ENCODE measurements around the gene FAAP100.

The FAAP100 gene

DNA sequence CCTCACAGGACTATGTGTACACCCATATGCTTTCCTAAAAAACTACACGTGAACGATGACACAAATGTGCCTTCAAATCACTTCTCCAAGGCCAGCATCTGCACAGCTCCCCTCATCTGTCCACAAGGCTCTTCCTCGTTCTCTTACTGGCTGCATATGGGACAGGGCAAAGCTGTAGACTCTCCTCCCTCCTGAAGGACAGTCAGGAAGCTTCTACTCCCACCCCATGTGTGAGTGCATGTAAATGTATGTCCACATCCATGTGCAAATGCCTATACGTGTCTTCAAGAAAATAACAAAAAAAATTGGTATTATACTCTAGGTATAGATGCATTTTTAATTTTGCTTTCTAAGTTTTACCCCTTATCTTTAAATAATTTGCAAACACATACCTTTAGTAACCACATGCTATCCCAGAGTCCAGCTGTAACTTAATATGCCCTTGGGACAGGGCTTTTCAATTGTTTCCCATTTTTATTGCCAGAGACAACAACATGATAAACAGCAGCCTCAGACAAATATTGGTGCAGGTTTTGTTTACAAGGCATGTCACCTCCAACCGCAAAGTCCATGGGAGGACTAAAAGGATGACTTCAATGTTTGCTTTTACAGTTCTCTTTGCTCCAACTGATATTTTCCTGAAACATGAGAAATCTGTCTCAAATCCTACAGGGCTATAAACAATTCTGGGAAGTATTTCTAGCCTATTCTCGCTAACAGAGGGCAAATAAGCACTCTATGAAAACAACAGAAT is 31.6 kb upstream of the FAAP100 start:
- Histone ChIP-seq H3K36me3 (ENCODE audit: control insufficient read depth in 1 of 2, insufficient read depth in 2 of 2, low read length in 2 of 2) (peaks cover 54 to 85% of the 10 kb centered on the region in 2 donors), H3K27ac (ENCODE audit: low read length) (no peak overlapping the region), H3K4me1 (ENCODE audit: control insufficient read depth in 1 of 2, insufficient read depth in 2 of 2, low read length in 2 of 2) (no peaks in the 10 kb centered on the region), H3K27me3 (ENCODE audit: low read depth, low read length) (no peaks in the 10 kb centered on the region), H3K9me3 (ENCODE audit: control insufficient read depth in 1 of 2, low read length in 2 of 2) (no peaks in the 10 kb centered on the region), H3K4me3 (ENCODE audit: low read depth in 1 of 2, low read length in 2 of 2) (no peak overlapping the region)

DNA sequence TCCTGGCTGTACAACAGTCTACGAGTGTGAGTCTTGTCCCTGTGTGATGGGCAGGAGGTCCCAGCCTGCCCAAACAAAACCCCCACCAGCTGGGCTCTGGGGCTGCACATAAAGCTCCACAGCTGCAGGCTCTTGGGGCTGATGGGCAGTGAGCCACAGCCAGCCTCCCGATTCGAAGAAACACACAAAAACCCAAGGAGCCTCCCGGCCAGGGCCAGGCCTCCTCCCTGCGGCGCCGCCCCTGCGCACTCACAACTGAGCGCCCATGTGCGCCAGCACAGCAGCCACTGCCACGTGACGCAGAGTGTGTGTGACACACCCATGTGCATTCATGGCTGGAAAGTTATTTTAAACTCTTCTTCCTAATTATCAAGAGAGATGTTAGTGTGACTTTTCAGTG is 30.6 kb upstream of the FAAP100 start:
- Histone ChIP-seq H3K27me3 (ENCODE audit: low read depth, low read length) (no peaks in the 10 kb centered on the region), H3K9me3 (ENCODE audit: control insufficient read depth in 1 of 2, low read length in 2 of 2) (no peaks in the 10 kb centered on the region), H3K4me1 (ENCODE audit: control insufficient read depth in 1 of 2, insufficient read depth in 2 of 2, low read length in 2 of 2) (no peaks in the 10 kb centered on the region), H3K27ac (ENCODE audit: low read length) (no peak overlapping the region), H3K4me3 (ENCODE audit: low read depth in 1 of 2, low read length in 2 of 2) (no peak overlapping the region), H3K36me3 (ENCODE audit: control insufficient read depth in 1 of 2, insufficient read depth in 2 of 2, low read length in 2 of 2) (peaks cover 44 to 75% of the 10 kb centered on the region in 2 donors)

DNA sequence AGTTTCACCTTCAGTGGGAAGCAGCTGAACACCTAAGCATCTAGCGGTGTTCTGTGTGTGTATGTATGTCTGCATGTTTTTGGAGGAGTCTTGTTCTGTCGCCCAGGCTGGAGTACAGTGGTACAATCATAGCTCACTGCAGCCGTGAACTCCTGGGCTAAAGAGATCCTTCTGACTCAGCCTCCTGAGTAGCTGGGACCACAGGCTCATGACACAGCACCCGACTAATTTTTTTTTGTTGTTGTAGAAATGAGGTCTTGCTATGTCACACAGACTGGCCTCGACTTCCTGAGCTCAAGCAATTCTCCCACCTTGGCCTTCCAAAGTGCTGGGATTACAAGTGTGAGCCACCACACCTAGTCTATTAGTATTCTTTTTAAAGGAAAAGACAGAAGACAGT is 30.2 kb upstream of the FAAP100 start:
- no peaks in the 10 kb centered on the region for H3K9me3 ChIP-seq (ENCODE audit: control insufficient read depth in 1 of 2, low read length in 2 of 2)

DNA sequence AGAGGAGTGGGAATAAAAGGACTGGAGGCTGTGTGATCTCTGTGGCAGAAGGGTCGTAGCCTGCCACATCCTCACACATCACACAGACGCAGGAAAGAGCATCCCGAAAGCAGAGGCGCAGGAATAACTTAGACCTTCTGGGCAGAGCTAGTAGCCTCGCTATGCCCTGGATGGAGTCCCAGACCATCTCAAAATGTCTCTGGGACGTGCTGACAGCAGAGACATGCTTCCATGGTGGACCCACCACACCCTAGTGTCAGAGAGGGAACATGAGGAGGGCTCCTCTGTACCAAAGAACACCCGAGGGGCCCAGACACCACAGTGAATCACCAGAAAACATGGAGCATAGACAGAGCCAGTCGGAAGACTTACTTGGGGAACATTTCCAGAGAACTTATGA is 29.6 kb upstream of the FAAP100 start:
- no peaks in the 10 kb centered on the region for H3K9me3 ChIP-seq (ENCODE audit: control insufficient read depth in 1 of 2, low read length in 2 of 2)
- H3K27me3 ChIP-seq (ENCODE audit: low read depth, low read length) = no peaks in the 10 kb centered on the region
- no peaks in the 10 kb centered on the region for H3K4me1 ChIP-seq (ENCODE audit: control insufficient read depth in 1 of 2, insufficient read depth in 2 of 2, low read length in 2 of 2)
- H3K4me3 ChIP-seq (ENCODE audit: low read depth in 1 of 2, low read length in 2 of 2) = no peak overlapping the region
- peaks cover 43 to 71% of the 10 kb centered on the region in 2 donors for H3K36me3 ChIP-seq (ENCODE audit: control insufficient read depth in 1 of 2, insufficient read depth in 2 of 2, low read length in 2 of 2)
- no peak overlapping the region for H3K27ac ChIP-seq (ENCODE audit: low read length)

More for the DNA sequence above, 30.2 kb upstream of the FAAP100 start:
- no peaks in the 10 kb centered on the region for H3K27me3 ChIP-seq (ENCODE audit: low read depth, low read length)
- H3K27ac ChIP-seq (ENCODE audit: low read length) = no peak overlapping the region
- no peak overlapping the region for H3K4me3 ChIP-seq (ENCODE audit: low read depth in 1 of 2, low read length in 2 of 2)
- peaks cover 44 to 74% of the 10 kb centered on the region in 2 donors for H3K36me3 ChIP-seq (ENCODE audit: control insufficient read depth in 1 of 2, insufficient read depth in 2 of 2, low read length in 2 of 2)
- H3K4me1 ChIP-seq (ENCODE audit: control insufficient read depth in 1 of 2, insufficient read depth in 2 of 2, low read length in 2 of 2) = no peaks in the 10 kb centered on the region

DNA sequence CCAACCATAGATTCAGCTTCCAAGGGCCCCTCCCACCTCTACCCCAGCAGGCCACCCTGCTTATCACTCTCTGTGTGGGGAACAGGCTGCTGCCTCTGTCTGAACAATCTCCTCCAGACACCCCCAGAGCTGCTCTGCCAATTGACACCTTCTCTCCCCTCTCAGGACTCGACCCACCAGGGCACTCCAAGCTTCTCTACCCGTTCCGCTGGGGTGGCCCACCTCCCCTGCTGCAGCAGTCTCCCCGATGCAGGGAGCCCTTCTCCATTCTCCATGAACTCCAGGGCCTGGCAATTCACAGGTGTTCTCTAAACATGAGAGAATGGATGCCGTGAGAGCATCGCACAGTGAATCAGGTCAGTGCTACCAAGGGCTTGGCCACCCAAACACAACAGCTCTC is 28.3 kb upstream of the FAAP100 start:
- peaks cover 36 to 68% of the 10 kb centered on the region in 2 donors for H3K36me3 ChIP-seq (ENCODE audit: control insufficient read depth in 1 of 2, insufficient read depth in 2 of 2, low read length in 2 of 2)
- H3K27ac ChIP-seq (ENCODE audit: low read length) = no peak overlapping the region
- no peaks in the 10 kb centered on the region for H3K9me3 ChIP-seq (ENCODE audit: control insufficient read depth in 1 of 2, low read length in 2 of 2)
- H3K4me3 ChIP-seq (ENCODE audit: low read depth in 1 of 2, low read length in 2 of 2) = no peak overlapping the region
- no peaks in the 10 kb centered on the region for H3K4me1 ChIP-seq (ENCODE audit: control insufficient read depth in 1 of 2, insufficient read depth in 2 of 2, low read length in 2 of 2)
- H3K27me3 ChIP-seq (ENCODE audit: low read depth, low read length) = no peaks in the 10 kb centered on the region

DNA sequence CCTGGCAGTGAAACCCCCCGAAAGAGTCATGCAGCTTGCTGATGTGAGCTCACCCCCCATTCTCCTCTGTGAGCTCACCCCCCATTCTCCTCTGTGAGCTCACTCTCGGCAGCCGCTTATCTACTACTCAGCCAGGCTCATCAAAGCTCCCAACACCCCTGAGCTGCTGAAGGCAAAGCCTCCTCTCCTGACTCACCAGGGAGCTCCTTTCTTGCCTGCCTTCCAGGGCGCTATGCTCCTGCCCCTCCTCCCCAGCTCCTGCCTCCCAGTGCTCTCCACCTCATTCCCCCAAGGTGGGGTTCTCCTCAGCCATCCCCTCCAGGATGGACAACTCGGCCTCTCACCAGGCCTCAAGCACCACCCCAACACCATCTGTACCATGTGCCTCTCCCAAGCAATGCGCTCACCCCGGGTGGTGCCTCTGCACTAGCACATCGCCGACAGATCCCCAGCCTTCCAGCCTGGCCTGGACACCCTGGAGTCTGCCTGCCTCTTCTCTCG is 27.7 kb upstream of the FAAP100 start:
- Histone ChIP-seq H3K27me3 (ENCODE audit: low read depth, low read length) (no peaks in the 10 kb centered on the region), H3K27ac (ENCODE audit: low read length) (no peak overlapping the region), H3K36me3 (ENCODE audit: control insufficient read depth in 1 of 2, insufficient read depth in 2 of 2, low read length in 2 of 2) (peaks cover 36 to 67% of the 10 kb centered on the region in 2 donors), H3K9me3 (ENCODE audit: control insufficient read depth in 1 of 2, low read length in 2 of 2) (no peaks in the 10 kb centered on the region), H3K4me3 (ENCODE audit: low read depth in 1 of 2, low read length in 2 of 2) (no peak overlapping the region), H3K4me1 (ENCODE audit: control insufficient read depth in 1 of 2, insufficient read depth in 2 of 2, low read length in 2 of 2) (no peaks in the 10 kb centered on the region)

DNA sequence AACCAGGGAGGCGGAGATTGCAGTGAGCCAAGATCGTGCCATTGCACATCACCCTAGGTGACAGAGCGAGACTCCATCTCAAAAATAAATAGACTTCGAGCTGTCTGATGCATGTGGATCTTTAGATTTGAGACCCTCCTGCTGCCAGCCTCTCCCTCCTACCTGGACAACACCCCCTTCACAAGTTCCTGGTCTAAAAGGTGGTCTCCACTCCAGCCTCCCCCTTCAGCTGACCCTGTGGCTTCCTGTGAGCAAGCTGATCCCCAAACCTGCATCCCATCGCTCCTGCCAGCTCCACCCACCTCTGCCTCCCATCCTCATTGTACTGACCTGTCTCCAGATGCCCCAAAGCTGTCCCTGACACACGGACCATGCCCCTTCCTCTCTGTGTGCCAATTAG is 27.1 kb upstream of the FAAP100 start:
- Histone ChIP-seq H3K27me3 (ENCODE audit: low read depth, low read length) (no peaks in the 10 kb centered on the region), H3K4me1 (ENCODE audit: control insufficient read depth in 1 of 2, insufficient read depth in 2 of 2, low read length in 2 of 2) (no peaks in the 10 kb centered on the region), H3K4me3 (ENCODE audit: low read depth in 1 of 2, low read length in 2 of 2) (no peak overlapping the region), H3K36me3 (ENCODE audit: control insufficient read depth in 1 of 2, insufficient read depth in 2 of 2, low read length in 2 of 2) (peaks cover 33 to 61% of the 10 kb centered on the region in 2 donors), H3K27ac (ENCODE audit: low read length) (no peak overlapping the region), H3K9me3 (ENCODE audit: control insufficient read depth in 1 of 2, low read length in 2 of 2) (no peaks in the 10 kb centered on the region)

DNA sequence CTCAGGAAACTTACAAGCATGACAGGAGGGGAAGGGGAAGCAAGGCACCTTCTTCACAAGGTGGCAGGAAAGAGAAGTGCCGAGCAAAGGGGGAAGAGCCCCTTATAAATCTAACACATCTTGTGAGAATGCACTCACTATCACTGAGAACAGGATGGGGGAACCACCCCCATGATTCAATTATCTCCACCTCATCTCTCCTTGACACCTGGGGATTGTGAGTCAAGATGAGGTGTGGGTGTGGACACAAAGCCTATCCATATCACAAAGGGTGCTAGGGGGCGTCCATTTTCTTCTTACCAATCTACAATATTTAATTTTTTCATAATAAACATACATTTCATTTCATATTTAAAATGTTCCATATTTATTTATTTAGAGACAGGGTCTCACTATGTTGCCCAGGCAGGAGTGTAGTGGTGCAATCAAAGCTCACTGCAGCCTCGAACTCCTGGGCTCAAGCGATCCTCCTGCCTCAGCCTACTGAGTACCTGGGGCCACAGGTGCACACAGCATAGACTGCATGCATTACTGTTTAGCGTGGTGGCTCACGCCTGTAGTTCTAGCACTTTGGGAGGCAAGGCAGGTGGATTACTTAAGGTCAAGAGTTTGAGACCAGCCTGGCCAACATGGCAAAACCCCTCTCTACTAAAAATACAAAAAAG is 26.5 kb upstream of the FAAP100 start:
- H3K9me3 ChIP-seq (ENCODE audit: control insufficient read depth in 1 of 2, low read length in 2 of 2) = no peaks in the 10 kb centered on the region
- H3K4me3 ChIP-seq (ENCODE audit: low read depth in 1 of 2, low read length in 2 of 2) = no peak overlapping the region
- H3K36me3 ChIP-seq (ENCODE audit: control insufficient read depth in 1 of 2, insufficient read depth in 2 of 2, low read length in 2 of 2) = peaks cover 28 to 58% of the 10 kb centered on the region in 2 donors
- no peaks in the 10 kb centered on the region for H3K4me1 ChIP-seq (ENCODE audit: control insufficient read depth in 1 of 2, insufficient read depth in 2 of 2, low read length in 2 of 2)
- no peak overlapping the region for H3K27ac ChIP-seq (ENCODE audit: low read length)
- no peaks in the 10 kb centered on the region for H3K27me3 ChIP-seq (ENCODE audit: low read depth, low read length)

DNA sequence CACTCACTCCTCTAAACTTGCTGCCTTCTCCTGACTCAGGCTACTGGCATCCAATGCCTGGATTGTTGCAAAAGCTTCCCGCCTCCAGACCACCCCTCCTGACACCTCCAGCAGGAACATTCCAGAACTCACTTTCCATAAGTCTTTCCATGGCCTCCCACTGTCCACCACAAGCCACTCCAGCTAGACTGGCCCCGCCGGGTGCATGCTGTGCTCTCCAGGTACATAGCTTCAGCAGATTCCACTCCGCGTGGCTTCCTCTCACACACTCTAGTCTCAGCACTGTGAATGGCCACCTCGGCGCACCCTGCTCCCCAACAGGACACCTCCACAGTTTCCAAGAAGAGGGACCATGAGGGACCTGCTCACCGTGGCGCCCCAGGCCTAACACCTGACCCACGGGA is 25.9 kb upstream of the FAAP100 start:
- no peak overlapping the region for H3K4me3 ChIP-seq (ENCODE audit: low read depth in 1 of 2, low read length in 2 of 2)
- no peaks in the 10 kb centered on the region for H3K4me1 ChIP-seq (ENCODE audit: control insufficient read depth in 1 of 2, insufficient read depth in 2 of 2, low read length in 2 of 2)
- H3K9me3 ChIP-seq (ENCODE audit: control insufficient read depth in 1 of 2, low read length in 2 of 2) = no peaks in the 10 kb centered on the region
- H3K27ac ChIP-seq (ENCODE audit: low read length) = no peak overlapping the region
- no peaks in the 10 kb centered on the region for H3K27me3 ChIP-seq (ENCODE audit: low read depth, low read length)
- peaks cover 26 to 55% of the 10 kb centered on the region in 2 donors for H3K36me3 ChIP-seq (ENCODE audit: control insufficient read depth in 1 of 2, insufficient read depth in 2 of 2, low read length in 2 of 2)

DNA sequence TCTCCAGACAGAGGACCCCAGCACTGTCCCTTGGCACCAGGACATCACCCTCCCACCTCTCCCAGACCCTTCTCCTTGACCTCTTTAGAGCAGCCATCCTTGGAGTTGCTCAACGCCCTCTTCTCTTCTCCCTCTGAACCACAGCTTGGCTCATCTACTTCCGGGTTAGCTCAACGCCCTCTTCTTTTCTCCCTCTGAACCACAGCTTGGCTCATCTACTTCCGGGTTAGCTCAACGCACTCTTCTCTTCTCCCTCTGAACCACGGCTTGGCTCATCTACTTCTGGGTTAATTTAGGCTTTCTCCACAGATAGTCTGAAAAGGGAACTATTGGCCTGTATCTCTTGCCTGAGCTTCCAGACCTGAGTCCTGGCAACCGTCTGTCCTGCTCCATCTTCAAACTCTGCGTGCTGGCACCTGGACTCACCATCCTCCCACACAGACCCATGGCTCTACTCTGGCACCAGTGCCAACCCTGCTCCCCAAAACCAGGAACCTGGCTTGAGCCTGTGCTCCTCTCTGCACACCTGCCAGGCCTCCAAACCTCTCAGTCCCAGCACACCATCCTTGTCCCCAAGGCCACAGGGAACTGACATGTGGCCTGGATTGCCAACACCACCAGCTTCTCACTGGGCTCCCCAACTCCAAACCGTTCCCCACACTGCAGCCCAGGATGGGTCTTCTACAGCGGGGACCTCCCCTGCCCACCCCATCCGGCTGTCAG is 25.3 kb upstream of the FAAP100 start:
- peaks cover 28 to 49% of the 10 kb centered on the region in 2 donors for H3K36me3 ChIP-seq (ENCODE audit: control insufficient read depth in 1 of 2, insufficient read depth in 2 of 2, low read length in 2 of 2)
- no peaks in the 10 kb centered on the region for H3K9me3 ChIP-seq (ENCODE audit: control insufficient read depth in 1 of 2, low read length in 2 of 2)
- no peaks in the 10 kb centered on the region for H3K4me1 ChIP-seq (ENCODE audit: control insufficient read depth in 1 of 2, insufficient read depth in 2 of 2, low read length in 2 of 2)
- no peak overlapping the region for H3K4me3 ChIP-seq (ENCODE audit: low read depth in 1 of 2, low read length in 2 of 2)
- H3K27ac ChIP-seq (ENCODE audit: low read length) = no peak overlapping the region
- H3K27me3 ChIP-seq (ENCODE audit: low read depth, low read length) = no peaks in the 10 kb centered on the region

DNA sequence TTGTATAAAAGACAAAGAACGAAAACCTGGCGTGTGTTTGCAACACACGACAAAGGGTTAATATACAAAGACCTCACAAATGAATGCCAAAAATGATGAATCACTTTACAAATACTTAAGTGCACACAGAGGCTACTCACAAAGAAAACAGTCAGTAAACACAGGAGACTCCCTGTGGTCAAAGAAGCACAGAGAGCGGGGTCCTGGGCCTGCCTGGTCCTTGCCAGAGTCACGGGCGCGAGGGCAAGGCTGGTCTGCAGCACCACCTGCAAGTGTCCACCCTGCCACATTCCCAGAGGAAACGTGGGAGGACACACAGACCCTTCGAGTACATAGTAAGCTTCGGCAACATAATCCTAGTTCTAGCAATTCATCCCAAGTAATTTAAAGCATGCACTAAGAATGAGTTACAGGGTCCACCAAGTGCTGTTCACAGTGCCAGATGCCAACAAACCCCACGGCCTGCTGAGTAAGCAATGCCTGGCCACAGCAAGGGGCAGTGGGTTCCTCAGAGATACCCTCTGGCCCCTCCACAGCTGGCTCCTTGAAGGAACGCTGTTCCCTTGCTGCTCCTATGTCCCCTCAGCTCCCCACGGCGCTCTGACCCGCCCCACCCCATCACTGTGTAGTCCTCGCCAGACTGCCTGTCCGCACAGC is 24.6 kb upstream of the FAAP100 start:
- no peak overlapping the region for H3K27ac ChIP-seq (ENCODE audit: low read length)
- H3K4me3 ChIP-seq (ENCODE audit: low read depth in 1 of 2, low read length in 2 of 2) = no peak overlapping the region
- no peaks in the 10 kb centered on the region for H3K4me1 ChIP-seq (ENCODE audit: control insufficient read depth in 1 of 2, insufficient read depth in 2 of 2, low read length in 2 of 2)
- H3K36me3 ChIP-seq (ENCODE audit: control insufficient read depth in 1 of 2, insufficient read depth in 2 of 2, low read length in 2 of 2) = peaks cover 23 to 44% of the 10 kb centered on the region in 2 donors
- no peaks in the 10 kb centered on the region for H3K9me3 ChIP-seq (ENCODE audit: control insufficient read depth in 1 of 2, low read length in 2 of 2)
- H3K27me3 ChIP-seq (ENCODE audit: low read depth, low read length) = no peaks in the 10 kb centered on the region

Data from muscle layer of duodenum (tissue), 2 donors.